Loucy (cell line): Measurements from ENCODE around the gene TJP3.

Experiments
- CTCF ChIP-seq: fragments of 200-600 bp; sonication (generic); conservative IDR thresholded peaks from 2 replicates; pipeline ENCODE4 v1.5.1; 2014; ENCODE audit warnings: mild to moderate bottlenecking, antibody characterized with exemption, low read length
- EZH2phosphoT487 ChIP-seq: fragments of 200-600 bp; IDR thresholded peaks from 2 replicates; pipeline ENCODE4 v1.6.1; 2018; ENCODE audit warnings: antibody characterized with exemption, mild to moderate bottlenecking, moderate library complexity, borderline replicate concordance

GRCh38 chr19:3667766-3668165, 40.4 kb upstream of the TJP3 start:
- TF ChIP-seq CTCF = no peak
- no peak for TF ChIP-seq EZH2phosphoT487
